Testis (tissue), 3 donors: Measurements from ENCODE around the gene STYXL2. TPM values are rescaled to one million over a fixed set of nuclear protein-coding genes. Genes with fewer than 3 reads are reported as not detected.

Experiments
- DNase-seq: peaks from one replicate; pipeline ENCODE4 v3.0.0-alpha.2; 2019
- H3K27ac ChIP-seq, 2 donors: fragments of 200-600 bp; sonication (generic); one replicate each; pipeline ENCODE4 v1.5.1; 2019
- H3K27me3 ChIP-seq: fragments of 200-600 bp; sonication (generic); one replicate; pipeline ENCODE4 v1.5.1; 2019
- H3K36me3 ChIP-seq: fragments of 200-600 bp; sonication (generic); one replicate; pipeline ENCODE4 v1.5.1; 2017; ENCODE audit warnings: low read depth; ENCODE audit errors: missing control alignments
- H3K4me1 ChIP-seq: fragments of 200-600 bp; sonication (generic); one replicate; pipeline ENCODE4 v1.5.1; 2019
- H3K4me3 ChIP-seq, 2 donors: fragments of 200-600 bp; sonication (generic); one replicate each; pipeline ENCODE4 v1.5.1; 2017 to 2019
- H3K9me3 ChIP-seq: fragments of 200-600 bp; sonication (generic); one replicate; pipeline ENCODE4 v1.5.1; 2017
- POLR2A ChIP-seq: fragments of 450-650 bp; IDR thresholded peaks from one replicate; pipeline ENCODE4 v1.6.1; 2017; ENCODE audit warnings: antibody characterized with exemption, mild to moderate bottlenecking, moderate library complexity
- WGBS, 2 donors: methylation state at CpG; one replicate each; pipeline ENCODE4 v1.1.5; 2018; 5-methylcytosine and 5-hydroxymethylcytosine counted together
- intact Hi-C: fragments of 100-400 bp; cut with DNase I; formaldehyde crosslinking; loops from one replicate; pipeline ENCODE4 v1.15.1; 2023; ENCODE audit warnings: low total_unique reads
- polyA plus RNA-seq: library from polyadenylated mRNA; stranded (reverse); fragments of 350-450 nt; fragmentation: Illumina TruSeq; extraction: RNeasy Lipid Tissue Mini Kit (QIAGEN cat#74804); gene quantifications from one replicate; pipeline ENCODE4 v1.2.3, GENCODE V29; 2014; ENCODE audit warnings: low read depth, low replicate concordance; ENCODE audit not compliant: insufficient read depth
- total RNA-seq, 2 donors: library from RNA; depleted of rRNA; stranded (reverse); fragments of >200 nt; gene quantifications; one replicate each; pipeline ENCODE4 v1.2.3, GENCODE V29; 2016
- TF ChIP-seq, protein P1 (sequence below), 3 experiments: fragments of 450-650 bp in 2 of 3; fragments of 200-600 bp in 1 of 3; sonication (generic) in 1 of 3; IDR thresholded peaks; one replicate each; pipeline ENCODE4 v1.5.1; 2016 to 2019; ENCODE audit warnings: antibody characterized with exemption in 3 of 3, mild to moderate bottlenecking in 2 of 3, moderate library complexity in 1 of 3

Gene STYXL2
- total and polyA plus RNA-seq, 3 donors from 2014 or later, result 0.19 to 1.0 (median 0.99) TPM

DNA sequence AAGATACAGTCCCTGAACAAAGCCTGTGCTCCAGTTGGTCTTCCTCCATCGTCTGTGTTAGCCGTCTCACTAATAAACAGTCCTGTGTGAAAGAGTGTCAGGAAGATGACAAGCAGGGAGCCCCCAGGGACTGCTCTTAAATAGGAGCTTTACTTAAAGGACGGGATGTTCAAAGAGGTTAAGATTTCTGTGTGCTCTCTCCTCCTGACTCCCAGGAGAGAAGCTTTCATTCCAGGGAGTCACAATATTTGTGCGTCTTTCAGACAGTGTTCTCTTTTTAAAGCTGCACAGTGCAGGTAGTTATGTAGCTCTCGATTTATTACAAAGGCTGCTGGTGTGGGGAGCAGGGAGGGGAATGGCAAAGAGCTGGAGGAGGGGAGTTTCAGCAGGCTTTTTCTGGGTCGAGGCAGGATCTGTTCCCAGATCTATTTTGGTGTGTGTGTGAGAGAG is 43.5 kb downstream of the STYXL2 start:
- WGBS, 2 donors, result 30 to 32% methylated on average over 6 of the region's 6 CpGs
- Histone ChIP-seq H3K9me3 (no peaks in the 10 kb centered on the region), H3K4me1 (peaks cover 22% of the 10 kb centered on the region), H3K27me3 (no peaks in the 10 kb centered on the region), H3K4me3 (no peak overlapping the region), H3K36me3 (no peaks in the 10 kb centered on the region), H3K27ac (no peak overlapping the region)
- no peak for DNase-seq
- intact Hi-C loops, result no loop called here
- no peak for TF ChIP-seq POLR2A
- TF ChIP-seq, protein P1, sequence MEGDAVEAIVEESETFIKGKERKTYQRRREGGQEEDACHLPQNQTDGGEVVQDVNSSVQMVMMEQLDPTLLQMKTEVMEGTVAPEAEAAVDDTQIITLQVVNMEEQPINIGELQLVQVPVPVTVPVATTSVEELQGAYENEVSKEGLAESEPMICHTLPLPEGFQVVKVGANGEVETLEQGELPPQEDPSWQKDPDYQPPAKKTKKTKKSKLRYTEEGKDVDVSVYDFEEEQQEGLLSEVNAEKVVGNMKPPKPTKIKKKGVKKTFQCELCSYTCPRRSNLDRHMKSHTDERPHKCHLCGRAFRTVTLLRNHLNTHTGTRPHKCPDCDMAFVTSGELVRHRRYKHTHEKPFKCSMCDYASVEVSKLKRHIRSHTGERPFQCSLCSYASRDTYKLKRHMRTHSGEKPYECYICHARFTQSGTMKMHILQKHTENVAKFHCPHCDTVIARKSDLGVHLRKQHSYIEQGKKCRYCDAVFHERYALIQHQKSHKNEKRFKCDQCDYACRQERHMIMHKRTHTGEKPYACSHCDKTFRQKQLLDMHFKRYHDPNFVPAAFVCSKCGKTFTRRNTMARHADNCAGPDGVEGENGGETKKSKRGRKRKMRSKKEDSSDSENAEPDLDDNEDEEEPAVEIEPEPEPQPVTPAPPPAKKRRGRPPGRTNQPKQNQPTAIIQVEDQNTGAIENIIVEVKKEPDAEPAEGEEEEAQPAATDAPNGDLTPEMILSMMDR (IDR thresholded peaks at IDR 0.05), result no peak

- intact Hi-C loops, result no loop called here
- DNase-seq, result no peak
- no peaks in the 10 kb centered on the region for H3K27me3 ChIP-seq
Observed at GRCh38 chr1:167137793-167138510, 44.1 kb downstream of the STYXL2 start.

GRCh38 chr1:167138703-167139102 is 44.8 kb downstream of the STYXL2 start:
- intact Hi-C loops, result no loop called here
- Histone ChIP-seq H3K27ac (no peak overlapping the region), H3K9me3 (no peaks in the 10 kb centered on the region), H3K4me1 (peaks cover 22% of the 10 kb centered on the region), H3K27me3 (no peaks in the 10 kb centered on the region), H3K4me3 (no peak overlapping the region), H3K36me3 (no peaks in the 10 kb centered on the region)
- WGBS, 2 donors, result 87 to 93% methylated on average over 1 of the region's 1 CpG
- DNase-seq, result no peak
- TF ChIP-seq POLR2A, result no peak
- TF ChIP-seq, protein P1 (IDR thresholded peaks at IDR 0.05), result no peak

More at GRCh38 chr1:167137793-167138510, 44.1 kb downstream of the STYXL2 start:
- WGBS, 2 donors, result 77 to 87% methylated on average over 3 of the region's 3 CpGs
- Histone ChIP-seq H3K27ac (no peak overlapping the region), H3K9me3 (no peaks in the 10 kb centered on the region), H3K36me3 (no peaks in the 10 kb centered on the region), H3K4me1 (peaks cover 22% of the 10 kb centered on the region), H3K4me3 (no peak overlapping the region)
- TF ChIP-seq, protein P1 (IDR thresholded peaks at IDR 0.05), result no peak
- TF ChIP-seq POLR2A, result no peak

DNA sequence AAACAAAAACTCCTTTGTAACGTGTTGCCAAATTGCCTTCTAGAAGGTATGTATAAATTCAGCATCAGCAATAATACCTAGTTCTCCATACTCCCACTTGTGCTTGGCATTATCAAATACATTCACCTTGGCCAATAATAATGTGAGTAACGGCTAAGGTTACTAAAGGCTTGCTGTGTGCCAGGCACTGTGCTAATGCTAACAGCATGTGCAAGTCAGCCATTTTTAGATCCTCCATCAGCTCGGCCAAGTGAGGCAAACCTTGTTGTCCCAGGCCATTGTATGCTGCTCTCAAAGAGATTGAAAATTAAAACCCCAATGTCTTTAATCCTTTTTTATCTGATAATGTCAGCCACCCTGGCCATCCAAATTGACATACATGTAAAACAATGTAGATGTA is 48.1 kb downstream of the STYXL2 start:
- WGBS, 2 donors, result 68 to 91% methylated on average over 3 of the region's 3 CpGs
- H3K9me3 ChIP-seq, result no peaks in the 10 kb centered on the region
- H3K4me3 ChIP-seq, result no peak overlapping the region
- peaks cover 6% of the 10 kb centered on the region for H3K4me1 ChIP-seq
- intact Hi-C loops, result no loop called here
- H3K36me3 ChIP-seq, result no peaks in the 10 kb centered on the region
- DNase-seq, result no peak
- TF ChIP-seq, protein P1 (IDR thresholded peaks at IDR 0.05), result no peak
- no peak for TF ChIP-seq POLR2A
- no peak overlapping the region for H3K27ac ChIP-seq
- H3K27me3 ChIP-seq, result no peaks in the 10 kb centered on the region

Other genes with a start within 250 kb of the STYXL2 start
- 10 to 100 TPM; 22.0 to 25.8 TPM for gene TADA1, start 217.8 kb upstream of the STYXL2 start, total RNA-seq
- gene TADA1, start 217.8 kb upstream of the STYXL2 start, polyA plus RNA-seq, result 19.2 TPM
- gene ILDR2, start 118.5 kb upstream of the STYXL2 start, total RNA-seq, result 100 to 1,000 TPM; 172 to 217 TPM
- 36.8 TPM for gene ILDR2, start 118.5 kb upstream of the STYXL2 start, polyA plus RNA-seq
- gene MAEL, start 104.8 kb upstream of the STYXL2 start, total RNA-seq, result 100 to 1,000 TPM; 113 to 181 TPM
- gene MAEL, start 104.8 kb upstream of the STYXL2 start, polyA plus RNA-seq, result 333 TPM
- under 1 TPM; 0.62 to 0.63 TPM for gene GPA33, start 3.7 kb upstream of the STYXL2 start, total RNA-seq
- 1.1 TPM for gene GPA33, start 3.7 kb upstream of the STYXL2 start, polyA plus RNA-seq
- gene POU2F1, start 126.8 kb downstream of the STYXL2 start, total RNA-seq, result 10 to 100 TPM; 36.0 to 36.9 TPM
- 17.1 TPM for gene POU2F1, start 126.8 kb downstream of the STYXL2 start, polyA plus RNA-seq